ENCODE measurements around the gene PTPRD.

DNA sequence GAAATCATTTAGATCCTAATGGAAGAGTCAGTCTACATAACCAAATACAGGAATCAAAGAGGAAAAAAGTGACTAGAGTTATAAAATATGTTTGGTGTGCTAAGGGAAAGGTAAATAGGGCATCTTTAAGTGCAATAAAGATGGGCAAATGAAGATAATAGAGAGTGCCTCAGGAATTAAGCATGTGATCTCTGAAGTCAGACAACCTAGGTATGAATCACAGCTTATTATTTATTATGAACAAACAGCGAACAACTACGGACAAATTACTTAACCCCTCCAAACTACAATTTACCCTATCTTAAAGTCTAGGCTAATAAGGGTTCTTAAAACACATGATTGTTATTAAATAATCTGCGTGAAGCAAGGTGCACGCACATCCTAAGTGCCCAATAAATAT lies 1903.1 kb downstream of the PTPRD start:
- TF ChIP-seq, protein P1, sequence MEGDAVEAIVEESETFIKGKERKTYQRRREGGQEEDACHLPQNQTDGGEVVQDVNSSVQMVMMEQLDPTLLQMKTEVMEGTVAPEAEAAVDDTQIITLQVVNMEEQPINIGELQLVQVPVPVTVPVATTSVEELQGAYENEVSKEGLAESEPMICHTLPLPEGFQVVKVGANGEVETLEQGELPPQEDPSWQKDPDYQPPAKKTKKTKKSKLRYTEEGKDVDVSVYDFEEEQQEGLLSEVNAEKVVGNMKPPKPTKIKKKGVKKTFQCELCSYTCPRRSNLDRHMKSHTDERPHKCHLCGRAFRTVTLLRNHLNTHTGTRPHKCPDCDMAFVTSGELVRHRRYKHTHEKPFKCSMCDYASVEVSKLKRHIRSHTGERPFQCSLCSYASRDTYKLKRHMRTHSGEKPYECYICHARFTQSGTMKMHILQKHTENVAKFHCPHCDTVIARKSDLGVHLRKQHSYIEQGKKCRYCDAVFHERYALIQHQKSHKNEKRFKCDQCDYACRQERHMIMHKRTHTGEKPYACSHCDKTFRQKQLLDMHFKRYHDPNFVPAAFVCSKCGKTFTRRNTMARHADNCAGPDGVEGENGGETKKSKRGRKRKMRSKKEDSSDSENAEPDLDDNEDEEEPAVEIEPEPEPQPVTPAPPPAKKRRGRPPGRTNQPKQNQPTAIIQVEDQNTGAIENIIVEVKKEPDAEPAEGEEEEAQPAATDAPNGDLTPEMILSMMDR (IDR thresholded peaks at IDR 0.05 in 4 of 5, conservative IDR thresholded peaks at IDR 0.05 in 1 of 5): no peak
- TF ChIP-seq POLR2A (IDR thresholded peaks at IDR 0.05): no peak
